Amniotic epithelial cell (primary cell): ENCODE results near the gene TMEM184A.

Experiments used
- DNase-seq: peaks from one replicate; pipeline ENCODE4 v3.0.0-alpha.2; 2010; ENCODE audit warnings: low read depth

The TMEM184A gene

DNA sequence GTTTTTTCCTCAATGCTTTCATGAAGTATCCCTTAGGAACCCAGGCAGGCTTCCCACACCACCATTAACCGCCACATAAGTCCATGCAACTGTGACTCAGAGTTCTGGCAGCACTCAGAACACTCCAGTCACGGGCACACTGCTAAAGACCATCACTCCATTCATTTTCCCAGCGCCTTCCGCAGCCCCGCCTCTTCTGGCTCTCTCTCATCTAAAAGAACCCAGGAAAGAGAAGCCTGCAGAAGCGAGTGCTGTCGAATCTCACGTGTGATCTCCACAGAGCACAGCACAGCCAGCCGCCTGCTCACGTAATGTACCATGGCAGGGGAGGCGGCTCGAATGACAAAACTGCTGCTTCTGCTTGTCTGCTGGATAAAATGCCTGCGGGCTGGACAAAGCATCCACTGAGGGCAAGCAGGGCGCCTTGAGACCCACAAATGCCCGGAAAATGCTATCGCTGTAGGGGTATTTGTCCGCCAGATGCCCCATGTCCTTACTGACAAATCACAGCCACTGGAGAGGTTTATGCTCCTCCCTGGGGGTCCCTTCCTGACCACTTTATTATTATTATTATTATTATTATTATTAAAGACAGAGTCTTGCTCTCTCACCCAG, 12.0 kb upstream of the TMEM184A start:
- peak; percentile 88 for DNase-seq

DNA sequence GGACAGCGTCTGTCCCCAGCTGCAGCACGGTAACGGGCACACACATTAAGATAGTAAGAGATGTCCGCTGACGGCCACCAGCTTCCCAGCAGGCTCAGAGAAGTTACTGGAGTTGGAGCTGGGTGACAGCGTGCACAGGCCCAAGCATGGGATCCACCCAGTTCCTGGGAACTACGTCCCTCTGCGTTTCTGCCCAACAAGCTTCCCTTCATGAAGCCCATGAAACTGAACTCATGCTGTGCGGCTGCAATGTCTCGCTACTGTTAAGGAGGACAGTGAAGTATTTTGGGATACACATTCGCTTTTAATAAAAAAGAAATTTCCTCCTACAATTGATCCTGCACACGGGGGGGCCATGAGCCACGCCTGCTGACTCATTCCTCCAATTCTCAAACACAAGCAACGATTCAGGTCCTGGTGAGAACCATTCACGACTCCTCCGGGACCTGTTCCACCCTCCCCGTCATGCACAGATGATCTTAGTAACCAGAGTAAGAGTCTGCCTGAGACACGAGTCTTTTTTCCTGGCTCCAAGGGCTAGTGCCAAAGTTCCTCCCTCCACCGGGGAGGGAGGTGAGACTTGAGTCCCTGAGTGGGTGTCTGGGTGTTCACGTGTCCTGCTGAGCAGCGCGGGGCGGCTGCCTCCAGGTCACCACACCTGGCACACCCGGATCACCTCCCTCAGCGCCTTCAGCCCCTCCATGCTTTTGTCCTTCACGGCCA, 11.2 kb upstream of the TMEM184A start:
- no peak for DNase-seq

DNA sequence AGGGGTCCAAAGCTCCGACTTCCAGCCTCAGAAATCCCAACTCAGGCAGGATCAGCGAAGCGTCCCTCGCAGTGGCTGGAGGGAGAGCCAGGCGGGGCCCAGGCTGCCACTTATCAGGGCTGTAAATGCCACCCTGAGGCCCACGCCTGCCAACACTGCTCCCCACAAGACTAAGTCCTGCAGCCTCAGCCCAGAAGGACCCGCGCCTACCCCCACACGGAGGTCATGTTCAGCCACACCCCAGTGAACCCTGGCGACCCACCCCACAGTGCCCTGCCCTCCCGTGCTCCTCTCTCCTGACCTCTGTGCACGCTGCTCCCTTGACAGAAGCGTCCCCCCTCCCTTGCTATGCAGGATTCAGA, 10.7 kb upstream of the TMEM184A start:
- DNase-seq, result no peak

DNA sequence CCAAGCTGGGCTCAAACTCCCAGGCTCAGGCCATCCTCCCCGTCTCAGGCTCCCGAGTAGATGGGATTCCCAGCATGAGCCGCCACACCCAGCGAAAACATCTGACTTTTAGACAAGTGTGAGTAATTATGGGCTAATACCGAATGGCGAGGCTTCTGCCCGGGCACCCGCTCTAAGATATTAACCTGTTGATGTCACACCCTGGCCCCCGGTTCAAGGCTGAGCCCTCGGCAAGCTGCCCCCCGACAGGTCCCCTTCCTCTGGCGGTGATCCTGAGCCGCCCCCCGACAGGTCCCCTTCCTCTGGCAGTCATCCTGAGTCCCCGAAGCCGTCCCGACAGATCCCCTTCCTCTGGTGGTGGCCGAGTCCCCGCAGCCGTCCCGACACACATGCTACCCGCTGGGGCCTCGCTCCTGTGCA, 8.6 kb upstream of the TMEM184A start:
- DNase-seq, result peak; percentile 34

DNA sequence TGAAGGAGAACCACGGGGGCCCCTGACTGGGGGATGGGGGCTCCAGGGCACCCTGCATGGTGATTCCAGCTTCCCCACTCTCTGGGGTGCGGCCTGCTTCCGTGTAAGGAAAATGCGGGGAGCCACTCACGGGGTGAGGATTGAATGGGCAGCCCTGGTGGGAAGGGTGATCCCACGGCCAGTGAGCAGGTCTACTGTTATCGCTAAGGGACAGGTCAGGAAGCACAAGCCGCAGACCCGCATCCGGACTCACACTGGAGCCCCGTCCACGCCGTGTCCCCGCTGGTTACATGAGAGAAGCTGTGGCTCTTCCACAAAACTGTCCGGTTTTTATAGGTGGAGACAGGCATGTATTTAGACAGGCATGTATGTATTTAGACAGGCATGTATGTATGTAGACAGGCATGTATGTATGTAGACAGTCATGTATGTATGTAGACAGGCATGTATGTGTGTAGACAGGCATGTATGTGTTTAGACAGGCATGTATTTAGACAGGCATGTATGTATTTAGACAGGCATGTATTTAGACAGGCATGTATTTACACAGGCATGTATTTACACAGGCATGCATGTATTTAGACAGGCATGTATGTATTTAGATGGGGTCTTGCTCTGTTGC, 8.1 kb upstream of the TMEM184A start:
- DNase-seq, result no peak

DNA sequence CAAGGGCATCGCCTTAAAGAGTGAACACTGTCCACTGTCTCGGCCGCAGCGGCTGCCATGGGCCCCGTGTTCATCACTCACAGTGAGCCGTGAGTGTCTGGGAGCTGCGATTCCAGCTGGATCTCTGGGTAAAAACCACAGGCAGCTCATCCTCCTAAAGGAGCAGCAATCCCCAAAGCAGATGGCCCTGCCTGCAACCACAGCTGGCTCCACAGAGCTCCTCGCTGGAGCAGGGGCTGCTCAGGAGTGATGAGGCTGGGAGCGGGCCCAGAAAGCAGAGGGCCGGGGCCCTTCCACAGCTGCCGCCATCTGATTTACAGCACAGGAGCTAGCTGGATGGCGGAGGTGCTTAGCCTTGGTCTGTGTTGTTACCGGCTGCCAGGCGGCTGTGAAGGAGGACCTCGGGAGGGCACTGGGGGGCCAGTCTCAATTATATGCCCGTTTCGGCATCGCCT, 6.6 kb upstream of the TMEM184A start:
- peak; percentile 68 for DNase-seq

DNA sequence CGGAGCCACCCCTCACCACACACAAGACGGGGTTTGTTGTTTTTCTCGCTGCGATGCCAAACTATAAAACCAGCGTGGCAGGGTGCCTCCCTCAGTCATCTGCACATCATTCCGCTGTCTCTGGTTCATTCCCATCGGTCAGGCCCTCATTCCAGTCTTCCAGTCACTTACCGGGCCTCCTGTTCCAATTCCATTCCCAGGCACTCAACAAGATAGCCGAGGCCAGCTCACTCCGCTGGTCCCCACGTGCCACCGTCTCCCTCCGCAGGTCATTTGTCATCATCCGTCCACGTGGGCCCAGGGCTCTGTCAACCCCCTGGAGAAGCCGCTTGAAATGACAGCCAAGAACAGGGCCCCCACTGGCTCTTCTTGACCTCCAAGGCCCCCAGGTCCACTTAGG, 6.1 kb upstream of the TMEM184A start:
- no peak for DNase-seq

DNA sequence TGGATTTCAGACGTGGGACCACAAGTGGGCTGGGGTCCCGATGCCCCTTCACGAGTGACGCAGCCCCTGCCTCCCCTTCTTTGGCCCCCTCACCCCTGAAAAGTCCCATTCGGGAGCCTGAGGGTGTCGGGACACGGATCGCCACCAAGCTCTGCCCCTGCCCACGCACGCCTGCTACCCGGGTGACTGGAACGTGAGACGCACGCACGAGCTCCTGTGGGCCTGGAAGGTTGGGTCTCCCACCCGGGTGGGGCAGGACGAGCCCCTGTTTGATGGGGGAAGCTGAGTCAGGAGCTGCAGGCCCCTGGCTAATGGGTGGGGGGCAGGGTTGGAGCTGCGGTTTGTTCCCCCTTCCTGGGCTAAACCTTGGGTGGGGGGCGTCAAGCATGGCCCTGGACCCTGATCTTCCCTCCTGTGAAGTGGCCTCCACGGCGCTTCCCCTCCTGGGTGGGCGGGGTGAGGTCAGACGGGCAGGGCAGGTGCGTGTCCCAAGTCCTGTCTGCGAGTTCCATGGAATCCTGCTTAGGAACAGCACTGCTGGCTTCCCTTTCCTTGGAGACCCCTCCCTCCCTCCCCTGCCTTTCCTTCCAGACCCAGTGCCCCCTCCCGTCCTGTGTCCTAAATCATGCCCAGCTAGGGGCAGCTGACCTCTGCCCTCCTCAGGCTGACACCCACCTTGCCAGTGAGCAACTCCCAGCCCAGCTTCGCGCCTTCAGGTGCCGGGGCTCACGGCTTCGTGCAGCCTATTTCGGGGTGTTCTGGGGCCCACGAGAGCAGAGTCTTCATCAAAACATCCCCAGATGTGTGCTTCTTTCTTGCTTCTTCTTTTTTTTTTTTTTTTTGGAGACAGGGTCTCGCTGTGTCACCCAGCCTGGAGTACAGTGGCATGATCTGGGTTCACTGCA, 5.3 kb upstream of the TMEM184A start:
- DNase-seq, result no peak

DNA sequence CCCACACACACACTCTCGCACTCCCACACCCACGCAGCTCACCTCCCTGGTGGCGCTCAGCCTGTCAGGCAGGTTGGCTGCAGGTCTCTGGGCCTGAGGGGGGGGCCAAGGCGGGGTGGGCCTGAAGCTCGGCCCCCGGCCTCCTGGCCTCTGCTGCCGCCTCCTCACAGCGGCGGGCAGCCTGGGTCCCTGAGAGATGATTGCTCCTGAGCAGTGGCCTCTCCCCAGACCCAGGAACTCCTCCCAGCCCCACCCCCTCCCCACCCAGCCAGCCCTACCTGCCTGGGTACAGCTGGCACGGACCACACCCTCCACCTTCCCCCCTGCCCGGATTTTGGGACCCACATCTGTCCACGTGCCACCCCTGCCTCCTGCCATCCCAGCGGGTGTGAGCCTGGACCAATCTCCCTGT, 4.6 kb upstream of the TMEM184A start:
- no peak for DNase-seq

DNA sequence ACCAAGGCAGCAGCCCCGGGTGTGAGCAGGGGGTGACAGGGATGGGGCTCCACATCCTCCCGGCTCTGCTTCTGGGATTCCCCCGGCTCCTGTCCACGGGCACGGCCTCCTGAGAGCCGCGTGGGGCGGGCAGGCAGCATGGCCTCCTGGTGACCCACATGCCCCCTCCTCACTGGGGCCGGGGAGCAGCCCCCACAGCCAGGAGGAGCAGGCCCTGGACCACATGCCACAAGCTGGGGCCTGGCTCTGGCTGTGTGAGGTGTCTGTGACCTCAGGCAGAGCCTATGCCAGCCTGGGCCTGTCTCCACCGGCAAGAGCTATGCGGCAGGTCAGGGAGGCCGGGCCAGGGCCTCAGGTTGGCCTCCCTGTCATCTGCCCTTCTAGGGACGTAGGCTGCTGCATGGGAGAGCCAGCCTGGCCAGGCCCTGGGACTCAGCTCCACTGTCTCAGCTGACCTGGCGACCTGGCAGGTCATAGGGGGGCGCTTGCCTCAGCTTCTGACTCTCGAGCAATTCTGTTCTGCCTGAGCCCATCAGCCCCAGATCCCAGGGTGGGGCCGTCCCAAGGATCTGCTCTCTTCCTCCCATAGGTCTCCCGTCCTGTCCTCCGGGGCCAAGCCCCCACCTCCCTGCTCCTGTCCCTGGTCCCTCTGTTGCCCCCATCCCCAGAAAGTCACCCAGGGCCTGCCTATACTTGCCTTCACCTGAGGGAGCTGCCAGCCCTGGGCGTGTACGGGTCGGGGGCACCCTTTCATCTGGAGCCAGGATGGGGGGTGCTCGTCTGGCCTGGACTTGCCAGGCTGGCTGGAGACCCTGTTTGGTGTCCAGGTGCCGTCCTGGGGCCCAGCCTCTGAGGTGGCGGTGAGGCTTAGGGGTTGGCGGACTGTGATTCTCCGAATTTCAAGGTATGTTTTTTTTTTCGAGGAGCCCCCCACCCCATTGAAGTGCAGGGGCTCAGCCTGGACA, 3.9 kb upstream of the TMEM184A start:
- no peak for DNase-seq

DNA sequence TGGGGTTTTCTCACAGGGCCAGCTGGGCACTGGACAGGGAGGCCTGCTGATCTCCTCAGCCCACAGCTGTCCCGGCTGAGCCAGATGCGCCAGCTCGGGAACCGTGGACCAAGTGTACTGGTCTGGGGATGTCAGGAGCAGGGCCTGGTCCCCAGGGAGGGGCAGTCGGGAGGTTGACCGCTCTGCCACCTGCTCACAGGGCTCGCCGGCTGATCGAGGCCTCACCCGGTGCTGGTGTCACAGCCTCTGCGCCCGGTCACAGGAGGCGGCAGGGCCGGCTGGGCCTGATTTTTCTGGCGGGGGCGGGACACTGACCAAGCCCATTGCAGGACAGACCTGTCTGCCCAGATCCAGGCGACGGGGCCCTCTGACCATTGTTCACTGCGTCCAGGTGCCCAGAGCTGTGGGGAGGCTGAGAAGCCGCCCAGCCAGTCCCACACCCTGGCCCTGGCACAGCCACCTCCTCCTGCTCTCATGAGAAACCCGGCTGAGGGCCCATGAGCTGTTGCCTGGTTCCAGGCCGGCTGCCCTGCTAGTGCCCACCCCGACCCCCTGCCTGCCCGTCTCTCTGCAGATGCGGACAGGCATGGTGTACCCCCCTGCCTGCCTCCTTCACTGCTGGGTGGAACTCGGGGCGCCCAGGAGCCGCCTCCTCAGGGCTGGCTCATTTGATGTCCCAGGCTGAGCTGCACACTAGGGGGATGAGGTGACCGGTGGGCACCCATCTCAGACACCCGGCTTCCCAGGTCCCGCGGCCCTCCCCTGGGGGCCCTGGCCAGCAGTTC, 3.0 kb upstream of the TMEM184A start:
- DNase-seq, result no peak

DNA sequence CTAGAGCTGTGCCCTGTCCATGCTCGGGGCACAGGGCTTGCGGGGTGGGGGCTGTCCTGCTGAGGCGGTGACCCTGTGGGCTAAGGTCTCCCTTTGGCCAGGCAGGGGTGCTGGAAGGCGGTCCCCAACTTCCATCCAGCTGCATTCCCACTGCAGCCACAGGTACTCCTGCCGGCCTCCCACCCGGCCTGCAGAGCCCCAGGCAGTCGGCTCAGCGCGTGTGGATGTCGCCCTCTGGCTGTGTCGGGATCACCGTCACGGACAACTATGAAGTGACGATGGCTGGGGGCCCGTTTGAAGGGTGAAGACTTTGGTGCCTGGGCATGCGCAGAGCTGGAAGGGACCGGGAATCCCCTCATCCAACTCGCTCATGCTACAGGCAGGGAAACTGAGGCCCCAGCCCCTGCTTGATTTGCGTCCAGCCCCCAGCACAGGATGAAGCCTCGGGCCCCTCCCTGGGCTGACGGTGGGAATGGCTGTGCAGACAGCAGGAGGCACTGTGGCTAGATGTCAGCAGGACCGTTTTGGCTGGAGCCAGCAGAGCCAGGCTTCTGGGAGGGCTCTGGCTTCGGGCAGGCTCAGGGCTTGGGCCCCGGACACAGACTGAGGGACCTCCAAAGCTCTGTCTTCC, 2.3 kb upstream of the TMEM184A start:
- no peak for DNase-seq

DNA sequence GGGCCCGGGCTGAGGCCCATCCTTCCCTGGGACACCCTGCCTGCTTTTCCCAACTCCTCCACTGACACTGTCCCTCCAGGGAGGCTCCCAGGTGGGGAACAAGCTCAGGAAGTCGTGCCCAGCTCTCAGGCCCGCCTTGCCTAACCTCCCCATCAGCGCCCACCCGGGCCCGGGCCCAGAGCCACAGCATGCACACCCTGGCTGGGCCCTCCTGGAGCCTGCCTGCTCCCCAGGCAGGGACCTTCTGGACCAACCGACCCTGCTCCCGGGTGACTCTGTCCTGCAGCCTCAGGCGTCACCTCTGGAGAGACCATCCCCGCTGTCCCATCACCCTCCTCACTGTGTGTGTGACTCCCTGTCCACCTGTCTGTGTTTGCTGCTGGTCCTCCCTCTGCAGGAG, 1.8 kb upstream of the TMEM184A start:
- DNase-seq, result no peak

DNA sequence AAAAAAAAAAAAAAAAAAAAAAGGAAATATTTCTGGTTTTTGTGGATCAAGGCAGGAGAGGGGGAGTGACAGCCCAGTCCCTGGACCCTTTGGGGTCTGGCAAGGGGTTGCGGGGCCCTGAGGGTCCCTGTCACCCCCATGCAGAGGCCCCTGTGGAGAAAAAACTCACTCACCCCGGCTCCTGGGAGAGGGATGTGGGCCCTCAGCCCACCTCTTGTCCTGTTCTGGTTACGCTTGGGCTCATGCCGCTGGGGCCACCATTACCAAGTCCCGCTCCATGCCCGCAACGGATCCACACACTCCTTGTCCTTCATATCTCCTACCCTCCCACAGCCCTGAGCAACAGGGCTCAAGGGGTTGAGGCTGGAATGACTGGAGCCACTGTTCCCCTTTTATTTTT, 1.0 kb upstream of the TMEM184A start:
- no peak for DNase-seq

DNA sequence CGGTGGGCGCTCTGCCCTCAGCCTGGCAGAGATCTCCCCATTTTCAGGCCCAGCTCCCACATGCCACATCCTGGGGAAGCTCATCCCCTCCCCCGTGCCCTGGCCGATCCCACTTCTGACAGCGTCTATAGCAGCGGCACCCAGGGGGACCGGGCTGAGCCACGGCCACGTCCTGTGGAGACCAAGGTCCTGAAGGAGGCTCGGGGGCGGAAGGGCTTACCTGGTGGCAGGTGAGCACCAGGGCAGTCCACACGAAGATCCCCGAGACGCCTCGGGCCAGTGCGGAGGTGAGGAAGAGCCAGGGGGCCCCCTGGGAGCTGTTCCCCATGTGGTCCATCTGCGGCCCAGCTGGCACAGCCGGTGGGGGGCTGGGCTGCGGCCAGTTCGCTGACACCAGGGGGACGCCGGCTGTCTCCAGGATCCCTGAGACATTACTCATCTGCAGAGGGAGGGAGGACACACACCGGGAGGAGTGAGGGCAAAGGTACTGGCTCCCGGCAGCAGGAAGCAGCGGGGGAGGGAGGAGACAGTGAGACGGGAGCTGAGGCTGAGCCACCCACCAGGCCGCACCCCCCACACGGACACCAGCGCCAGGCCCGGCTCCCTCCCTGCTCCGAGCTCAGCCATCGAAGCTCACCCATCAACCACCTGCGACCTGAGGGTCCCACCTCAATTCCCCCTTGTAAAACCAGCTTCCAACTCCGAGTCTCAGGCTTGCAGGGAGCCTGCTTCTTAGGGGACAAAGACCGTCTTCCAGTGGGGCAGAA, 776 bp downstream of the TMEM184A start:
- peak; percentile 84 for DNase-seq

DNA sequence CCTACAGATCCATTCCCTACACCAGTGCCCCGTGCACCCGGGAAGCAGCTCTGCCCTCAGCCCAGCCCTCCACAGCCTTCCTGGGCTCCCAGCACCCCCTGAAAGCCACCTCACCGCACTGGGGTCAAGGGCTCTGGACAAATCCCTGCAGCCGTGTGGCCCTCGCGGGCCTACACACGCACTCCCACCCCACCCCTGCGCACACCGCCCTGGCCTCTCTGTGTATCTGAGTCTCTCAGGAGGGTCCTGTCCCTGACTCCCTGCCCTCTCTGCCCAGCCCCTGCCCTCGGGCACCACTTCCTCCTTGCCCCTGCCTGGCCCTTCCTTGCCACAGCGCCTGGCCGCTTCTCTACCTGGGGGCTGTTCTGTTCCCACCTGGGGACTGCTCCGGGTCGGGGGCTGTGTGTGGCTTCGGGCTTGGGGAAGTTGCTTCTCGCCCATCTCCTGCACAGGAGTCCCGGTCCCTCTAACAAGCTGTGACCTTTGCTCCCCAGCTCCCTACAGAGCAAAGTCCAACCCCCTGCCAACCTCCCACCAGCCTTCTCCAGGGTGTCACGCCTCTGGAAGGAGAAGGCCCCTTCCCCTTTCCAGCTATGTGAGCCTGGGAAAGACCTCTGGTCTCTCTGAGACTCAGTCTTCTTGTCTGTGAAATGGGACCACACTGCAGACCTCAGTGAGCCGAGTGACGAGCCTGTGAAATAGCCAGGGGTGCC, 1.5 kb downstream of the TMEM184A start:
- no peak for DNase-seq

DNA sequence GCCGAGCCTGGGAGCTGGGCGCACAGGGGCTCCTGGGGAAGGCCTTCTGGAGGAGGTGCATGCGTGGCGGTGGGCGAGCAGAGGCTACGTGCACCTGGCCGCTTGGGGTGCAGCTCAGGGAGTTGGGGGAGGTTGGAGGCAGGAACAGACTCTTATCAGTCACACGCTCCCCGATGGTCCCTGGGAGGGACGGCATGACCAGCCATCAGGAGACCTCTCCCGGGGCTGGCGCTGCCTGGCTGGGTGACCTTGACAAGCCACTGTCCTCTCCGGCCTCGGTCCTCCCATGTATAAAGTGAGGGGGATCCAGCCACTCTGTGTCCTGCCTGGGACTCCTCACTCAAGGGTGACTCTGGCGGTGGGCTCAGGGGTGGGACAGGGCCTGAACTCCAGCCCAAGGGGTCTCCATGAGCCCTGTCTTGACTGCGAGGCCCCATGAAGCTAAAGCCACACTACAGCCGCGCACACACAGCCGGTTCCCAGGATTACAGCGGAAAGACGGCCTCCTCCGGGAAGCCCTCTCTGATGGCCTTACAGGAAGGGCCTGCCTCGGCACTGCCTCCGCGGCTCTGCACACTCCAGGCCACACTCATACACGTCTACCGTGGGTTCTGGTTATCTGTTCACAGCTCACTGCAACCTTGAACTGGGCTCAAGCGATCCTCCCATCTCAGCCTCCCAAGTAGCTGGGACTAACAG, 2.3 kb downstream of the TMEM184A start:
- no peak for DNase-seq

DNA sequence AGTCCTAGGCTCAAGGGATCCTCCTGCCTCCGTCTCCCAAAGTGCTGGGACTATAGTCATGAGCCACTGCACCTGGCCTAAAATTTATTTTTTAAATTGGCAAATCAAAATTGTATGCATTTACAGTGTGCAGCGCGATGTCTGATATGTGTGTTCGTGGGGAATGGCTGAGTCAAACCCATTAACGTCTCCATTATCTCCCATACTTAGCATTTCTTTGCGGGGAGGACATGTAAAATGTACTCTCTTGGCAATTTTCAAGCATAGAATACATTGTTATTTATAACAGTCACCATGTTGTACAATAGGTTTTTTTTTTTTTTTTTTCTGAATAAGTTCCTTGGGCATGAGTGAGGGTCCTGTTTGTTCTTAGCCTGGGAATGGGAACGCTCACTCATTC, 3.8 kb downstream of the TMEM184A start:
- peak; percentile 64 for DNase-seq
